Caco-2 (cell line): ENCODE measurements around the gene TRAF4. TPM values are rescaled to one million over a fixed set of nuclear protein-coding genes. Genes with fewer than 3 reads are reported as not detected.

Source experiments
- BruUV-seq: library from RNA; stranded (reverse); fragments of 400-500 nt; replicated peaks from 2 replicates; lab custom pipeline; 2021; lab: Mats Ljungman, UMichigan
- CTCF ChIA-PET: fragments of 300-600 bp; sonication (Branson Sonifier 250); formaldehyde crosslinking; loops from one replicate; lab custom pipeline; 2022; ENCODE audit warnings: antibody characterized with exemption; lab: Charles Lee
- POLR2A ChIA-PET: fragments of 300-600 bp; sonication (Branson Sonifier 250); formaldehyde crosslinking; loops from one replicate; lab custom pipeline; 2022; ENCODE audit warnings: antibody characterized with exemption; lab: Charles Lee
- DNase-seq, 2 experiments: peaks; one replicate each; pipeline versions ENCODE4 v3.0.0 to v3.0.0-alpha.2; 2020 to 2022
- H3K27me3 ChIP-seq: replicated peaks from 2 replicates; pipeline ENCODE4 v1.6.0; 2011; ENCODE audit warnings: low read length; ENCODE audit not compliant: control insufficient read depth, insufficient read depth
- H3K36me3 ChIP-seq: 2 replicates; pipeline ENCODE4 v1.5.1; 2011; ENCODE audit warnings: low read length; ENCODE audit not compliant: control insufficient read depth, insufficient read depth
- H3K4me1 ChIP-seq: fragments of 250-450 bp; sonication (Bioruptor Pico); 2 replicates; pipeline ENCODE4 v1.5.1; 2020; ENCODE audit warnings: mild to moderate bottlenecking
- H3K4me3 ChIP-seq: 2 replicates; pipeline ENCODE4 v1.5.1; 2011; ENCODE audit warnings: low read depth, mild to moderate bottlenecking, control low read depth, low read length
- H3K9me3 ChIP-seq: fragments of 250-450 bp; sonication (Bioruptor Pico); 2 replicates; pipeline ENCODE4 v1.5.1; 2020; ENCODE audit warnings: mild to moderate bottlenecking, moderate library complexity
- H3K27ac Mint-ChIP-seq: one replicate; pipeline ENCODE4 v1.8.0; 2022; ENCODE audit warnings: mixed read lengths; ENCODE audit not compliant: unreplicated experiment
- H3K27me3 Mint-ChIP-seq: one replicate; pipeline ENCODE4 v1.8.0; 2022; ENCODE audit warnings: mixed read lengths; ENCODE audit not compliant: insufficient read depth, unreplicated experiment
- H3K36me3 Mint-ChIP-seq: one replicate; pipeline ENCODE4 v1.8.0; 2022; ENCODE audit warnings: mild to moderate bottlenecking, mixed read lengths; ENCODE audit not compliant: insufficient read depth, unreplicated experiment
- H3K4me1 Mint-ChIP-seq: one replicate; pipeline ENCODE4 v1.8.0; 2022; ENCODE audit warnings: low read depth, mixed read lengths; ENCODE audit not compliant: unreplicated experiment
- H3K4me3 Mint-ChIP-seq: one replicate; pipeline ENCODE4 v1.8.0; 2022; ENCODE audit warnings: mild to moderate bottlenecking, moderate library complexity, mixed read lengths; ENCODE audit not compliant: unreplicated experiment
- H3K9me3 Mint-ChIP-seq: one replicate; pipeline ENCODE4 v1.8.0; 2022; ENCODE audit warnings: mixed read lengths; ENCODE audit not compliant: unreplicated experiment
- intact Hi-C: fragments of 100-400 bp; cut with micrococcal nuclease; formaldehyde crosslinking; loops from one replicate; pipeline ENCODE4 v1.10.0; 2022; ENCODE audit not compliant: unreplicated experiment
- total RNA-seq: library from RNA; stranded (reverse); gene quantifications from 2 replicates; pipeline ENCODE4 v1.2.3, GENCODE V29; 2022
- TF ChIP-seq, protein P1 (sequence below), 2 experiments: fragments of 200-600 bp in 1 of 2; IDR thresholded peaks; 1 replicate in 1 of 2; 2 replicates in 1 of 2; pipeline versions ENCODE4 v1.5.1 to v1.8.0; 2011 to 2022; ENCODE audit warnings: antibody characterized with exemption in 1 of 2, control low read depth in 1 of 2, inconsistent platforms in 1 of 2, low read depth in 1 of 2, low read length in 1 of 2, mild to moderate bottlenecking in 1 of 2, moderate library complexity in 1 of 2; ENCODE audit not compliant: insufficient read depth in 1 of 2, severe bottlenecking in 1 of 2, unreplicated experiment in 1 of 2

The TRAF4 gene
- total RNA-seq, 1 experiment from 2014 or later: 140 TPM

DNA sequence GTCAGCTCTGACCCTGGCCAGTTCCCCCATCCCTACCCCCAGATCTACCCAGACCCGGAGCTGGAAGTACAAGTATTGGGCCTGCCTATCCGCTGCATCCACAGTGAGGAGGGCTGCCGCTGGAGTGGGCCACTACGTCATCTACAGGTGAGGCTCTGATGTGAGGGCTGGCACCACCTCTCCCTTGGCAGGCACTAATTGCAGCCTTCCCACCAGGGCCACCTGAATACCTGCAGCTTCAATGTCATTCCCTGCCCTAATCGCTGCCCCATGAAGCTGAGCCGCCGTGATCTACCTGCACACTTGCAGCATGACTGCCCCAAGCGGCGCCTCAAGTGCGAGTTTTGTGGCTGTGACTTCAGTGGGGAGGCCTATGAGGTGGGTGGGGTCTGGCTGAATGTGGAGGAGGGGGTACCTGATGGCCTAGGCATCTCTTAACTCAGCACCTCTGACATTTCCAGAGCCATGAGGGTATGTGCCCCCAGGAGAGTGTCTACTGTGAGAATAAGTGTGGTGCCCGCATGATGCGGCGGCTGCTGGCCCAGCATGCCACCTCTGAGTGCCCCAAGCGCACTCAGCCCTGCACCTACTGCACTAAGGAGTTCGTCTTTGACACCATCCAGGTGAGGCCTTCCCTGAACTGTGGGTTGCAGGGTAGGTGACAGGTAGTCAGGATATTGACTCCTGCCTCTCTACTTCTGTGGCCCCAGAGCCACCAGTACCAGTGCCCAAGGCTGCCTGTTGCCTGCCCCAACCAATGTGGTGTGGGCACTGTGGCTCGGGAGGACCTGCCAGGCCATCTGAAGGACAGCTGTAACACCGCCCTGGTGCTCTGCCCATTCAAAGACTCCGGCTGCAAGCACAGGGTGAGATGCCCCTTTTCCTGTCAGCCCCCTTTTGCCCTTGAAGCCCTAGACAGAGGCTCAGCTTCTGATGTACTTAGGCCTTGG lies 4.3 kb downstream of the TRAF4 start:
- peaks cover 24% of the 10 kb centered on the region for H3K36me3 ChIP-seq
- H3K36me3 Mint-ChIP-seq: peaks cover 93% of the 10 kb centered on the region
- no peaks in the 10 kb centered on the region for H3K27me3 Mint-ChIP-seq
- ChIA-PET POLR2A (interaction anchor here (1.5 to 8.1 kb wide), 2 partner anchors 21 to 38 kb away, joined by 3 to 165 read pairs; partner anchors contain the start of genes NEK8 and TLCD1), CTCF (interaction anchor here (5.6 to 9.5 kb wide), 2 partner anchors 17 to 21 kb away, joined by 42 to 324 read pairs; partner anchors contain the start of genes NEK8 and TLCD1)
- H3K4me3 Mint-ChIP-seq: peak overlapping the region; percentile 43
- no peak overlapping the region for H3K4me3 ChIP-seq
- peaks cover 12% of the 10 kb centered on the region for H3K4me1 Mint-ChIP-seq
- no peaks in the 10 kb centered on the region for H3K9me3 Mint-ChIP-seq
- H3K27me3 ChIP-seq: no peaks in the 10 kb centered on the region
- BruUV-seq: no TSS peak
- TF ChIP-seq, protein P1, sequence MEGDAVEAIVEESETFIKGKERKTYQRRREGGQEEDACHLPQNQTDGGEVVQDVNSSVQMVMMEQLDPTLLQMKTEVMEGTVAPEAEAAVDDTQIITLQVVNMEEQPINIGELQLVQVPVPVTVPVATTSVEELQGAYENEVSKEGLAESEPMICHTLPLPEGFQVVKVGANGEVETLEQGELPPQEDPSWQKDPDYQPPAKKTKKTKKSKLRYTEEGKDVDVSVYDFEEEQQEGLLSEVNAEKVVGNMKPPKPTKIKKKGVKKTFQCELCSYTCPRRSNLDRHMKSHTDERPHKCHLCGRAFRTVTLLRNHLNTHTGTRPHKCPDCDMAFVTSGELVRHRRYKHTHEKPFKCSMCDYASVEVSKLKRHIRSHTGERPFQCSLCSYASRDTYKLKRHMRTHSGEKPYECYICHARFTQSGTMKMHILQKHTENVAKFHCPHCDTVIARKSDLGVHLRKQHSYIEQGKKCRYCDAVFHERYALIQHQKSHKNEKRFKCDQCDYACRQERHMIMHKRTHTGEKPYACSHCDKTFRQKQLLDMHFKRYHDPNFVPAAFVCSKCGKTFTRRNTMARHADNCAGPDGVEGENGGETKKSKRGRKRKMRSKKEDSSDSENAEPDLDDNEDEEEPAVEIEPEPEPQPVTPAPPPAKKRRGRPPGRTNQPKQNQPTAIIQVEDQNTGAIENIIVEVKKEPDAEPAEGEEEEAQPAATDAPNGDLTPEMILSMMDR (IDR thresholded peaks at IDR 0.05; ENCODE audit: insufficient read depth in 1 of 2, low read depth in 1 of 2, low read length in 1 of 2, severe bottlenecking in 1 of 2, unreplicated experiment in 1 of 2): no peak
- no peak for DNase-seq
- intact Hi-C loops: no loop called here
- H3K27ac Mint-ChIP-seq: peak overlapping the region; percentile 81
- no peaks in the 10 kb centered on the region for H3K9me3 ChIP-seq
- peaks cover 28% of the 10 kb centered on the region for H3K4me1 ChIP-seq

DNA sequence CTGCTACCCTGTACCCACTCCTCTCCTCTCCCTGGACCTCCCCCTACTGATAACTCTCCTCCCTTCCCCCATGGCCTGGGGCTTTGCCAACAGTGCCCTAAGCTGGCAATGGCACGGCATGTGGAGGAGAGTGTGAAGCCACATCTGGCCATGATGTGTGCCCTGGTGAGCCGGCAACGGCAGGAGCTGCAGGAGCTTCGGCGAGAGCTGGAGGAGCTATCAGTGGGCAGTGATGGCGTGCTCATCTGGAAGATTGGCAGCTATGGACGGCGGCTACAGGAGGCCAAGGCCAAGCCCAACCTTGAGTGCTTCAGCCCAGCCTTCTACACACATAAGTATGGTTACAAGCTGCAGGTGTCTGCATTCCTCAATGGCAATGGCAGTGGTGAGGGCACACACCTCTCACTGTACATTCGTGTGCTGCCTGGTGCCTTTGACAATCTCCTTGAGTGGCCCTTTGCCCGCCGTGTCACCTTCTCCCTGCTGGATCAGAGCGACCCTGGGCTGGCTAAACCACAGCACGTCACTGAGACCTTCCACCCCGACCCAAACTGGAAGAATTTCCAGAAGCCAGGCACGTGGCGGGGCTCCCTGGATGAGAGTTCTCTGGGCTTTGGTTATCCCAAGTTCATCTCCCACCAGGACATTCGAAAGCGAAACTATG lies 5.2 kb downstream of the TRAF4 start:
- intact Hi-C loops: no loop called here
- H3K4me3 ChIP-seq: no peak overlapping the region
- Mint-ChIP-seq H3K27ac (peak overlapping the region; percentile 81), H3K27me3 (no peaks in the 10 kb centered on the region), H3K9me3 (no peaks in the 10 kb centered on the region), H3K4me3 (peak overlapping the region; percentile 43), H3K4me1 (peaks cover 12% of the 10 kb centered on the region), H3K36me3 (peaks cover 93% of the 10 kb centered on the region)
- TF ChIP-seq, protein P1 (IDR thresholded peaks at IDR 0.05; ENCODE audit: insufficient read depth in 1 of 2, low read depth in 1 of 2, low read length in 1 of 2, severe bottlenecking in 1 of 2, unreplicated experiment in 1 of 2): no peak
- POLR2A ChIA-PET: interaction anchor here (1.5 to 8.1 kb wide), 2 partner anchors 22 to 39 kb away, joined by 3 to 165 read pairs; partner anchors contain the start of genes NEK8 and TLCD1
- H3K9me3 ChIP-seq: no peaks in the 10 kb centered on the region
- H3K4me1 ChIP-seq: peaks cover 28% of the 10 kb centered on the region
- no peaks in the 10 kb centered on the region for H3K27me3 ChIP-seq
- no TSS peak for BruUV-seq
- H3K36me3 ChIP-seq: peaks cover 24% of the 10 kb centered on the region
- CTCF ChIA-PET: interaction anchor here (0.9 to 9.5 kb wide), 5 partner anchors 16 to 153 kb away, joined by 4 to 324 read pairs (median 16); partner anchors contain the start of genes NEK8, RPL23A and TLCD1
- DNase-seq: no peak
